Endodermal cell (in vitro differentiated cells): Measurements from ENCODE around the gene HMX1. TPM values are rescaled to one million over a fixed set of nuclear protein-coding genes. Genes with fewer than 3 reads are reported as not detected.

Experiments used
- DNase-seq: peaks from one replicate; pipeline ENCODE4 v3.0.0-alpha.2; 2017
- H3K27ac ChIP-seq: 2 replicates; pipeline ENCODE4 v1.5.1; 2013; ENCODE audit warnings: mild to moderate bottlenecking, low read depth, low read length, moderate library complexity
- H3K27me3 ChIP-seq: 2 replicates; pipeline ENCODE4 v1.6.1; 2013; ENCODE audit warnings: mild to moderate bottlenecking, low read length, moderate library complexity; ENCODE audit not compliant: insufficient read depth, control insufficient read depth, poor library complexity, severe bottlenecking
- H3K36me3 ChIP-seq: 2 replicates; pipeline ENCODE4 v1.7.0; 2013; ENCODE audit warnings: mild to moderate bottlenecking, low read length, moderate library complexity; ENCODE audit not compliant: control insufficient read depth, insufficient read depth
- H3K4me1 ChIP-seq: one replicate; pipeline ENCODE4 v1.7.0; 2013; ENCODE audit warnings: low read length; ENCODE audit not compliant: control insufficient read depth, insufficient read depth
- H3K4me3 ChIP-seq: 2 replicates; pipeline ENCODE4 v1.5.1; 2013; ENCODE audit warnings: mild to moderate bottlenecking, low read length, moderate library complexity
- H3K9ac ChIP-seq: 2 replicates; pipeline ENCODE4 v1.6.1; 2013; ENCODE audit warnings: mild to moderate bottlenecking, low read length, moderate library complexity; ENCODE audit not compliant: poor library complexity, severe bottlenecking; ENCODE audit errors: extremely low read depth
- H3K9me3 ChIP-seq: 2 replicates; pipeline ENCODE4 v1.6.1; 2013; ENCODE audit warnings: mild to moderate bottlenecking, low read length, moderate library complexity; ENCODE audit not compliant: control insufficient read depth
- H3K27ac Mint-ChIP-seq: 2 replicates; pipeline ENCODE4 v1.8.0; 2020; ENCODE audit warnings: mixed read lengths
- H3K27me3 Mint-ChIP-seq: 2 replicates; pipeline ENCODE4 v1.8.0; 2021; ENCODE audit warnings: mild to moderate bottlenecking, mixed read lengths; ENCODE audit not compliant: insufficient read depth
- H3K36me3 Mint-ChIP-seq: 2 replicates; pipeline ENCODE4 v1.8.0; 2020; ENCODE audit warnings: low read depth, mixed read lengths
- H3K4me1 Mint-ChIP-seq: 2 replicates; pipeline ENCODE4 v1.8.0; 2020; ENCODE audit warnings: mixed read lengths
- H3K4me3 Mint-ChIP-seq: 2 replicates; pipeline ENCODE4 v1.8.0; 2020; ENCODE audit warnings: mild to moderate bottlenecking, moderate library complexity, mixed read lengths
- H3K9me3 Mint-ChIP-seq: 2 replicates; pipeline ENCODE4 v1.8.0; 2020; ENCODE audit warnings: mild to moderate bottlenecking, mixed read lengths
- WGBS, 2 experiments: methylation state at CpG; one replicate each; pipeline versions ENCODE4 v1.1.5 to v1.1.7; 2013; ENCODE audit warnings: missing lambda C conversion rate in 2 of 2, mixed read lengths in 1 of 2; ENCODE audit not compliant: insufficient coverage in 1 of 2, insufficient read length in 1 of 2; 5-methylcytosine and 5-hydroxymethylcytosine counted together
- total RNA-seq, 2 donors: library from RNA; stranded (reverse); fragmentation: NEBNext Ultra II Directional in 1 of 2; extraction: Animal tissue kit (Norgen Biotek cat#: 25700) in 1 of 2; gene quantifications; 2 replicates in 1 of 2; 3 replicates in 1 of 2; pipeline ENCODE4 v1.2.1, GENCODE V29; 2021
- TF ChIP-seq, protein P1 (sequence below): fragments of 200-600 bp; sonication (generic); conservative IDR thresholded peaks from 2 replicates; pipeline ENCODE4 v1.5.0; 2021; ENCODE audit warnings: antibody characterized with exemption, mild to moderate bottlenecking

HMX1 gene
- total RNA-seq, 2 donors from 2014 or later: 1.2 TPM; not detected in 1

DNA sequence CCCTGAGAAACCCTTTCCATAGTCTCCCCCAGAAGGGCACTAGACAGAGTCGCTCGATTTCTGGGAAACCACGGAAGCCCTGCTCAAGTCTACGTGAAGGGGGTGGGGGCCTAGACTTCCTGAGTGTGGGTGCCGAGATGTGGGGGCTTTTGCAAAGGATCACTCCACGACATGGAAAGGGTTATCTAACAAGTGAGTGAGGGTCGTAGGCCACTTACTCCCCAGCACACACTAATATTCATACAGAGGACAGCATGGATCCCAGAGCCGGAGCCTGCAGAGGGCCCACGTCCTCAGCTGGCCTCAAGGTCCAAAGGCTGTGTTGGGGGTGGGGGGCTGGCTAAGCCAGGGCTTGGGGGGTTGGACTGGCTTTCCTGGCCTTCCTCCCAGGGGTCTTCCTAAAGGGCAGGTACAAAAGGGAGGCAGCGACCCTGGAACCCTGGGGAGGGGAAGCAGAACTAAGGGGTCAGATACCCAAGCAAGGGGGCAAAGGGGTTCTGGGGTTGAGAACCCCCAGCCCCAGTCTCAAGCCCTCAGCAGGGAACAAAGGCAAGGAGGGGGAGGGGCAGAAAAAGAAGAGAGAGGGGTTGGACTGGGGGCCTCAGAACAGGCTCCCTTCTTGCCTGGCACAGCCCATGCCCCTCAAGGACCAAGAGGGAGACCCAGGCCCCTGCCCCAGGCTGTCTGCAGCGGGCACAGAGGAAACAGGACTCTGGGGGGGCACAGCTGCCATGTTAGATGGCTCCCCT lies 1.6 kb downstream of the HMX1 start:
- H3K9ac ChIP-seq: no peak overlapping the region
- peaks cover 5% of the 10 kb centered on the region for H3K4me1 Mint-ChIP-seq
- peak overlapping the region; percentile 25 for H3K4me3 Mint-ChIP-seq
- no peaks in the 10 kb centered on the region for H3K36me3 ChIP-seq
- peaks cover 91% of the 10 kb centered on the region for H3K27me3 Mint-ChIP-seq
- TF ChIP-seq, protein P1, sequence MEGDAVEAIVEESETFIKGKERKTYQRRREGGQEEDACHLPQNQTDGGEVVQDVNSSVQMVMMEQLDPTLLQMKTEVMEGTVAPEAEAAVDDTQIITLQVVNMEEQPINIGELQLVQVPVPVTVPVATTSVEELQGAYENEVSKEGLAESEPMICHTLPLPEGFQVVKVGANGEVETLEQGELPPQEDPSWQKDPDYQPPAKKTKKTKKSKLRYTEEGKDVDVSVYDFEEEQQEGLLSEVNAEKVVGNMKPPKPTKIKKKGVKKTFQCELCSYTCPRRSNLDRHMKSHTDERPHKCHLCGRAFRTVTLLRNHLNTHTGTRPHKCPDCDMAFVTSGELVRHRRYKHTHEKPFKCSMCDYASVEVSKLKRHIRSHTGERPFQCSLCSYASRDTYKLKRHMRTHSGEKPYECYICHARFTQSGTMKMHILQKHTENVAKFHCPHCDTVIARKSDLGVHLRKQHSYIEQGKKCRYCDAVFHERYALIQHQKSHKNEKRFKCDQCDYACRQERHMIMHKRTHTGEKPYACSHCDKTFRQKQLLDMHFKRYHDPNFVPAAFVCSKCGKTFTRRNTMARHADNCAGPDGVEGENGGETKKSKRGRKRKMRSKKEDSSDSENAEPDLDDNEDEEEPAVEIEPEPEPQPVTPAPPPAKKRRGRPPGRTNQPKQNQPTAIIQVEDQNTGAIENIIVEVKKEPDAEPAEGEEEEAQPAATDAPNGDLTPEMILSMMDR: no peak
- no peak overlapping the region for H3K4me3 ChIP-seq
- no peak overlapping the region for H3K27ac ChIP-seq
- H3K27ac Mint-ChIP-seq: no peak overlapping the region
- no peaks in the 10 kb centered on the region for H3K4me1 ChIP-seq
- no peaks in the 10 kb centered on the region for H3K9me3 ChIP-seq
- peak; percentile 52 for DNase-seq
- 0 to 29% methylated on average over 1 to 9 of the region's 11 CpGs for WGBS, 2 experiments
- H3K9me3 Mint-ChIP-seq: peaks cover 2% of the 10 kb centered on the region
- H3K36me3 Mint-ChIP-seq: no peaks in the 10 kb centered on the region
- peaks cover 97% of the 10 kb centered on the region for H3K27me3 ChIP-seq

DNA sequence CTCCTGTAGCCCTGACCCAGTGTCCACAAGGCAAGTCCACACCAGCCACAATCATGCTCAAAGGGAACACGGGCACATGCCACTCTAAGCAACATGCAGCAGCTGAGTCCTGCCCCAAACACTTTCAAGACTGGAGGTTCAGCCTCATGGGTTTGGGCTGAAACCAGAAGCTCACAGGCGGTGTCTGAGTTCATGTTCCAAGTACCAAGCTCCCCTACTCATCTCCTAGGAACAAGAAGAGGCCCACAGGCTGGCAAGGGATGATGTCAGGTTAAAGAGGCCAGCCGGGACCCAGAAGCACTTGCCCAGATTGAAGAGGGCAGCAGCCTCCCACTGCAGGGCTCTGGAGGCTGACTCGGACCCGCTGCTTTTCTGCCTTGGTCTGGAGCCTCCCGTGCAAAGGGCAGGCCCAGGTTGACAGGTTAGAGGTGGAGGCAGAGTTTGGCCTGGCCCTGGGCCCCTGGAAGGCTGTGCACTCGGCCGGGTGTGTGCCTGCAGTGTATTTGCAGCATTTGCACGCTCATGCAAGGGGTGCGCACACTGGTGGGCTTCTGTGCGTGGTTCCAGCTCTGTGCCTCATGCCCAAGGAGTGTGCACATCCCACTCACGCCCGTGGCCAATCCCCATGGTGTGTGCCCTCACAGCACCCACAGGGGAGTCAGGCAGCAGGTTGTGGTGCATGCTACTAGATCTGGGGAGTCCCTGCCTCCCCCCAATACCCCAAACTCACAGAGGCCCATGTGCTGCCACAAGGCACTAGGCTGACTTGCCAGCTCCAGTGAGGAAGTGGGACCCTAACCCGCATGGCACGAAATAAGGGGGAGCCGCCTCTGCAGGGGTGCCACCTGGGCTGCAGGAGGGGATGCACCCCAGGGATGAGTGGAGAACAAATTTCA lies 2.4 kb downstream of the HMX1 start:
- H3K27me3 Mint-ChIP-seq: peaks cover 91% of the 10 kb centered on the region
- peak; percentile 55 for DNase-seq
- no peaks in the 10 kb centered on the region for H3K36me3 Mint-ChIP-seq
- Histone ChIP-seq H3K36me3 (no peaks in the 10 kb centered on the region), H3K9me3 (no peaks in the 10 kb centered on the region), H3K27ac (no peak overlapping the region), H3K9ac (no peak overlapping the region), H3K4me3 (no peak overlapping the region), H3K27me3 (peaks cover 97% of the 10 kb centered on the region), H3K4me1 (no peaks in the 10 kb centered on the region)
- WGBS, 2 experiments: 38 to 43% methylated on average over 14 to 16 of the region's 16 CpGs
- TF ChIP-seq, protein P1: no peak
- peaks cover 5% of the 10 kb centered on the region for H3K4me1 Mint-ChIP-seq
- no peak overlapping the region for H3K4me3 Mint-ChIP-seq
- H3K9me3 Mint-ChIP-seq: peaks cover 2% of the 10 kb centered on the region
- H3K27ac Mint-ChIP-seq: no peak overlapping the region

DNA sequence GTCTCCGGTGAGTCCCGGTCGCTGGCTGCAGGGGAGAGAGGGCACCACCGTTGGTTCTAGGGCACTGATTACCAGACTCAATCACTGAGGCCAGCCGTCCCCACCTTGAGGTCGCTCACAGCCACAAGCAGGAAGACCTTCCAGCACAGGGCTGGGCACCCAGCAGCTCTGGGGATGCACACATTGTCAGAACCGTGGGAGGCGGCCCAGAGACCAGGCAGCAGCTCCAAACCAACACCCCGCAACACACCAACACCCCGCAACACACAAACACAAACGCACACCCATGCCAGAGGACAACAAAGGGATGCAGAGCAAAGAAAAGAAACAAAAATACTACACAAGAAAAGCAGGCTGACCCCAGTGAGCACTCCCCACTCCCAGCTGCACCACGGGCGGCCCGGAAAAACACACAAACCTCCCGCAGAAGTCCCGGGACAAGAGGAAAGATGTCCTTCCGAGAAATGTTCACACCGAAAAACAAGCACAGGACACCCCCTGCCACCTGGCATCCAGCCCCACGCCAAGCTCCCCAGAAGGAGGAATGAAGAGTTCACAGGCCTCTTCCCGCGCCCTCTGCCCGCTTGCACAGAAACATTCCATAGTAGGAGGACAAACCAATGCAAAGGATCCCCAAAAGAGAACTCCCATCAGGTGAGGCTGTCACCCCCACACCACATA lies 3.2 kb downstream of the HMX1 start:
- Histone ChIP-seq H3K27me3 (peaks cover 97% of the 10 kb centered on the region), H3K4me1 (no peaks in the 10 kb centered on the region), H3K36me3 (no peaks in the 10 kb centered on the region), H3K27ac (no peak overlapping the region), H3K9ac (no peak overlapping the region), H3K9me3 (no peaks in the 10 kb centered on the region), H3K4me3 (no peak overlapping the region)
- 15 to 17% methylated on average over 9 to 22 of the region's 22 CpGs for WGBS, 2 experiments
- Mint-ChIP-seq H3K4me1 (peaks cover 5% of the 10 kb centered on the region), H3K27ac (no peak overlapping the region), H3K27me3 (peaks cover 91% of the 10 kb centered on the region), H3K4me3 (peak overlapping the region; percentile 14), H3K9me3 (peaks cover 2% of the 10 kb centered on the region), H3K36me3 (no peaks in the 10 kb centered on the region)
- TF ChIP-seq, protein P1: no peak
- DNase-seq: no peak
